ENCODE results near the gene TUBB3. TPM values are rescaled to one million over a fixed set of nuclear protein-coding genes. Genes with fewer than 3 reads are reported as not detected.
"Not testable (repeated sequence)": the region's sequence is repeated elsewhere in the genome, so short reads cannot be mapped to it uniquely, and the experiment has no call there.

Gene TUBB3
- polyA plus RNA-seq, 1 experiment, result 108 TPM

DNA sequence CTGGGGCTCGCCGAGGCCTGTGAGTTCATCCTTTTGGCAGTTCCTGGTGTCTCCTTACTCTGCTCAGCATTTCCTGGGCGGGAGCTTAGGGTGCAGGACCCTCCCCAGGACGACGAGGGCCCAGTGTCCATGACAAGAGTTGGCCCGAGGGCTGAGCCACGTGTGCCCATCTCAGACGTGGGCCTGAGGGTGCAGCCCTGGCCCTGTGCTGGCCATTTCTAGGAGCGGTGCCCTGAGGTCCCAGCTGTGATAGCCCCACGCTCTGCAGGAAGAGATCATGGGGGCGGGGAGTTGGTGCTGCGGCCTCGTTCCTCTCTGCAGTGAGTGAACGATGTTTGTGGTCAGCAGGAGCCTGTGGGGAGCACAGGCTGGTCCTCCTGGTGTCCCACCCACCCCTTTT lies 10.5 kb upstream of the TUBB3 start:
- CTCF ChIA-PET, result interaction anchor here (1.0 to 6.6 kb wide), 2 partner anchors 10 to 212 kb away, joined by 4 to 48 read pairs; partner anchors contain the start of gene TUBB3
- Histone ChIP-seq H3K36me3 (ENCODE audit: control insufficient read depth, insufficient read depth, low read length) (peaks cover 24% of the 10 kb centered on the region), H3K27me3 (ENCODE audit: control insufficient read depth, insufficient read depth, low read length) (no peaks in the 10 kb centered on the region), H3K4me3 (ENCODE audit: low read depth, low read length) (no peak overlapping the region)
- no peak for TF ChIP-seq CTCF (IDR thresholded peaks at IDR 0.05; ENCODE audit: insufficient read depth, low read depth, low read length)
- POLR2A ChIA-PET, result no interaction called here
- DNase-seq (ENCODE audit: low read depth), result no peak

GRCh38 chr16:89913408-89914387 lies 9.4 kb upstream of the TUBB3 start:
- Histone ChIP-seq H3K27me3 (ENCODE audit: control insufficient read depth, insufficient read depth, low read length) (no peaks in the 10 kb centered on the region), H3K4me3 (ENCODE audit: low read depth, low read length) (no peak overlapping the region), H3K36me3 (ENCODE audit: control insufficient read depth, insufficient read depth, low read length) (peaks cover 22% of the 10 kb centered on the region)
- TF ChIP-seq CTCF (IDR thresholded peaks at IDR 0.05; ENCODE audit: insufficient read depth, low read depth, low read length), result no peak
- ChIA-PET CTCF (interaction anchor here (1.0 to 6.6 kb wide), 2 partner anchors 9 to 213 kb away, joined by 4 to 48 read pairs; partner anchors contain the start of gene TUBB3), POLR2A (no interaction called here)
- no peak for DNase-seq (ENCODE audit: low read depth)

DNA sequence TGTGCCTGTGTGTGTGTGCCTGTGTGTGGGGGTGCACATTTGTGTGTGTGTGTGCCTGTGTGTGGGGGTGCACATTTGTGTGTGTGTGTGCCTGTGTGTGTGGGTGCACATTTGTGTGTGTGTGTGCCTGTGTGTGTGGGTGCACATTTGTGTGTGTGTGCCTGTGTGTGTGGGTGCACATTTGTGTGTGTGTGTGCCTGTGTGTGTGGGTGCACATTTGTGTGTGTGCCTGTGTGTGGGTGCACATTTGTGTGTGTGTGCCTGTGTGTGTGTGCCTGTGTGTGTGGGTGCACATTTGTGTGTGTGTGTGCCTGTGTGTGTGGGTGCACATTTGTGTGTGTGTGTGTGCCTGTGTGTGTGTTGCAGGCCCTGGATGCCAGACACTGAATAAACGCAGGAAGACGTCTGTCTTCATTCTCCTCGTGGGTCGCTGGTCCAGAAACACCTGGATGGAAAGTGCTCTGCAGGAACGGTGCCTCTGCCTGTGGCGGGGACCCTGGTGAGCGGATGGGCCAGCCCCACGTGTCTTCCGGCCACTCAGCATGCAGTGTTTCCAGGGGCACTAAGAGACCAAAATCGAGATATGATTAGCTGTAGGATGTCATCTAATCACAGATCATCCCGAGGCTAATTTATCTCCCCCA lies 8.4 kb upstream of the TUBB3 start:
- DNase-seq (ENCODE audit: low read depth); H3K27me3 ChIP-seq (ENCODE audit: control insufficient read depth, insufficient read depth, low read length); CTCF ChIA-PET; H3K4me3 ChIP-seq (ENCODE audit: low read depth, low read length); POLR2A ChIA-PET: not testable (repeated sequence)
- H3K36me3 ChIP-seq (ENCODE audit: control insufficient read depth, insufficient read depth, low read length), result peaks cover 16% of the 10 kb centered on the region

DNA sequence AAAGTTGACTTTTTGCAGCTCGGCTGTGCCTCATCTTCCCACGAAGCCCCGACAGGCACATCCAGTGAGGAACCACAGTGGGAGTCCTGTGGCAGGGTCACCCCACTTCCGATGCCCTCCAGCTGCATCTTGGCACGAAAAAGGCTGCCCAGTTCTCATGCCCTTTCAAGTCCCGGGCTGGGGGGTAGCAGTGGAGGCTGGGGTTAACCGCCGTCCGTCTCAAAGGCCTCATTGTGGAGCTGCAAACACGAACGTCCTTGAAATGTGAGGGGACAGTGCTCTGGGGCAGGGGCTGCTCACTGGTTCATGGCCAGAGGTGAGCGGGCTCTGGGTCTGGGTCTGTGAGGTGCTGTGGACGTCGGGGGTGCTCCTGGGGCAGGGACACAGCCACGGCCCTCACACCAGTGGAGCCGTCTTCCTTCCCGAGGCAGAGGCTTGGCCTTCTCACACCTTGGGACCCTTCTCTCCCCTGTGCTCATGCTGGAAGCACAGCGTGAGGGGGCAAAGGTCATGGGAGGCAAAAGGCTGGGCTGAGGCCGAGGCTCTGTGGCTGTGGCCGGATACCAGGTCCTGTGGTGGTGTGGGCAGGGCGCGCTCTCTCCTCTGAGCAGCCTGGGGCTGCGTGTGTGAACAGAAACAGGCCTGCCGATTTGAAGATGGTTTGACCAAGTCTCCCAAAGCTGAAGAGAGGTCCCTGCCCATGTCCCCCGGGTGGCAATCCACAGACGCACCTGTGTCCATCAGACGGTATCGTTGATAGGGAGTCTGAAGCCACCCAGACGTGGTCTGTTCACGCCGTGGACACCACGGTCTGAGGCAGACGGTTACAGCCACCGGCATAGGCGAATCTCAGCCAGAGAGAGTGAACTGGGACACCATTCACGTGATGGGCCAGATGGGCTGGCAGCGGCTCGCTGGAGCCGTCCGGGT lies 7.6 kb upstream of the TUBB3 start:
- ChIA-PET POLR2A (interaction anchor here (0.5 kb wide), 1 partner anchor 1062 kb away, joined by 3 read pairs; no protein-coding TSS in a partner anchor), CTCF (no interaction called here)
- H3K27me3 ChIP-seq (ENCODE audit: control insufficient read depth, insufficient read depth, low read length), result no peaks in the 10 kb centered on the region
- no peak for DNase-seq (ENCODE audit: low read depth)
- H3K4me3 ChIP-seq (ENCODE audit: low read depth, low read length), result no peak overlapping the region
- peaks cover 10% of the 10 kb centered on the region for H3K36me3 ChIP-seq (ENCODE audit: control insufficient read depth, insufficient read depth, low read length)
- TF ChIP-seq CTCF (IDR thresholded peaks at IDR 0.05; ENCODE audit: insufficient read depth, low read depth, low read length), result no peak

- Histone ChIP-seq H3K27me3 (ENCODE audit: control insufficient read depth, insufficient read depth, low read length) (no peaks in the 10 kb centered on the region), H3K4me3 (ENCODE audit: low read depth, low read length) (peak overlapping the region; percentile 38), H3K36me3 (ENCODE audit: control insufficient read depth, insufficient read depth, low read length) (no peaks in the 10 kb centered on the region; the same call in 1 of the 2 replicates)
- CTCF ChIA-PET, result interaction anchor here (0.6 to 2.0 kb wide), 4 partner anchors 10 to 166 kb away, joined by 4 to 6 read pairs (median 5); partner anchors contain the start of gene TCF25
- DNase-seq (ENCODE audit: low read depth), result no peak
- no peak for TF ChIP-seq CTCF (IDR thresholded peaks at IDR 0.05; ENCODE audit: insufficient read depth, low read depth, low read length)
- POLR2A ChIA-PET, result interaction anchor here (0.5 to 0.6 kb wide), 2 partner anchors 42 to 54 kb away, joined by 3 to 15 read pairs; no protein-coding TSS in a partner anchor
Observed at GRCh38 chr16:89917773-89918452, 5.2 kb upstream of the TUBB3 start.

Data from BJ (cell line).